NCI-H510A treated with DMSO at 0.1 percent for 48 hours (cell line): ENCODE measurements around the gene ARHGAP22.

Experiments used
- DNase-seq: peaks from one replicate; lab custom pipeline; 2025; lab: John Stamatoyannopoulos, UW

The ARHGAP22 gene

GRCh38 chr10:48463318-48464003, 141.4 kb downstream of the ARHGAP22 start:
- DNase-seq = no peak

GRCh38 chr10:48462482-48463020, 142.3 kb downstream of the ARHGAP22 start:
- no peak for DNase-seq

GRCh38 chr10:48461623-48462481, 143.0 kb downstream of the ARHGAP22 start:
- DNase-seq = no peak

GRCh38 chr10:48460182-48460581, 144.7 kb downstream of the ARHGAP22 start:
- no peak for DNase-seq

- DNase-seq = no peak
Observed at GRCh38 chr10:48459270-48460150, 145.4 kb downstream of the ARHGAP22 start.

GRCh38 chr10:48458662-48459048, 146.2 kb downstream of the ARHGAP22 start:
- no peak for DNase-seq

- DNase-seq = no peak
Observed at GRCh38 chr10:48457949-48458661, 146.8 kb downstream of the ARHGAP22 start.

- no peak for DNase-seq
Observed at GRCh38 chr10:48456808-48457761, 147.8 kb downstream of the ARHGAP22 start.

GRCh38 chr10:48456361-48456804, 148.5 kb downstream of the ARHGAP22 start:
- DNase-seq = no peak

GRCh38 chr10:48455392-48456151, 149.3 kb downstream of the ARHGAP22 start:
- DNase-seq = no peak

GRCh38 chr10:48455055-48455391, 149.8 kb downstream of the ARHGAP22 start:
- no peak for DNase-seq

GRCh38 chr10:48454302-48455054, 150.4 kb downstream of the ARHGAP22 start:
- DNase-seq = no peak

- no peak for DNase-seq
Observed at GRCh38 chr10:48453451-48454301, 151.2 kb downstream of the ARHGAP22 start.

GRCh38 chr10:48452879-48453412, 151.9 kb downstream of the ARHGAP22 start:
- DNase-seq = no peak

- DNase-seq = no peak
Observed at GRCh38 chr10:48451969-48452878, 152.6 kb downstream of the ARHGAP22 start.

GRCh38 chr10:48450741-48451466, 154.0 kb downstream of the ARHGAP22 start:
- DNase-seq = no peak
